Measurements from ENCODE around the gene CCDC18. TPM values are rescaled to one million over a fixed set of nuclear protein-coding genes. Genes with fewer than 3 reads are reported as not detected.

Gene CCDC18
- total and polyA plus RNA-seq, 2 donors from 2014 or later: 1.2 to 3.9 TPM

- H3K9ac ChIP-seq (ENCODE audit: low read length in 3 of 3): no peak overlapping the region
- H3K27me3 ChIP-seq (ENCODE audit: control insufficient read depth, insufficient read depth, low read length): no peaks in the 10 kb centered on the region
- DNase-seq (no peak), FAIRE-seq (no peak)
- H3K4me1 ChIP-seq (ENCODE audit: control insufficient read depth in 2 of 3, insufficient read depth in 2 of 3, low read depth in 1 of 3, low read length in 3 of 3): no peaks in the 10 kb centered on the region
- intact Hi-C loops (cut with DNase I): no loop called here
- H3K4me3 ChIP-seq (ENCODE audit: low read length in 3 of 3): no peak overlapping the region
- no peak overlapping the region for H3K27ac ChIP-seq (ENCODE audit: low read depth in 2 of 2, low read length in 2 of 2)
- TF ChIP-seq CTCF (IDR thresholded peaks at IDR 0.05; ENCODE audit: borderline replicate concordance, extremely low read depth, insufficient read depth): no peak
- H3K36me3 ChIP-seq (ENCODE audit: control insufficient read depth in 2 of 3, insufficient read depth in 3 of 3, low read length in 3 of 3): no peaks in the 10 kb centered on the region
- no peaks in the 10 kb centered on the region for H3K9me3 ChIP-seq (ENCODE audit: control insufficient read depth in 2 of 3, insufficient read depth in 1 of 3, low read length in 3 of 3)
These were observed 126.4 kb downstream of the CCDC18 start for GRCh38 chr1:93306920-93307319.

- H3K27ac ChIP-seq (ENCODE audit: low read depth in 2 of 2, low read length in 2 of 2): no peak overlapping the region
- no peaks in the 10 kb centered on the region for H3K9me3 ChIP-seq (ENCODE audit: control insufficient read depth in 2 of 3, insufficient read depth in 1 of 3, low read length in 3 of 3)
- no peak for FAIRE-seq
- H3K4me3 ChIP-seq (ENCODE audit: low read length in 3 of 3): no peak overlapping the region
- DNase-seq: no peak
- TF ChIP-seq CTCF (IDR thresholded peaks at IDR 0.05; ENCODE audit: borderline replicate concordance, extremely low read depth, insufficient read depth): no peak
- intact Hi-C loops (cut with DNase I): no loop called here
- H3K9ac ChIP-seq (ENCODE audit: low read length in 3 of 3): no peak overlapping the region
- no peaks in the 10 kb centered on the region for H3K27me3 ChIP-seq (ENCODE audit: control insufficient read depth, insufficient read depth, low read length)
- no peaks in the 10 kb centered on the region for H3K36me3 ChIP-seq (ENCODE audit: control insufficient read depth in 2 of 3, insufficient read depth in 3 of 3, low read length in 3 of 3)
- no peaks in the 10 kb centered on the region for H3K4me1 ChIP-seq (ENCODE audit: control insufficient read depth in 2 of 3, insufficient read depth in 2 of 3, low read depth in 1 of 3, low read length in 3 of 3)
These were observed 132.5 kb downstream of the CCDC18 start for GRCh38 chr1:93313026-93313425.

GRCh38 chr1:93317207-93317606 is 136.7 kb downstream of the CCDC18 start:
- FAIRE-seq (no peak), DNase-seq (no peak)
- TF ChIP-seq CTCF (IDR thresholded peaks at IDR 0.05; ENCODE audit: borderline replicate concordance, extremely low read depth, insufficient read depth): no peak
- Histone ChIP-seq H3K9ac (ENCODE audit: low read length in 3 of 3) (no peak overlapping the region), H3K9me3 (ENCODE audit: control insufficient read depth in 2 of 3, insufficient read depth in 1 of 3, low read length in 3 of 3) (no peaks in the 10 kb centered on the region), H3K27ac (ENCODE audit: low read depth in 2 of 2, low read length in 2 of 2) (no peak overlapping the region), H3K4me3 (ENCODE audit: low read length in 3 of 3) (no peak overlapping the region), H3K36me3 (ENCODE audit: control insufficient read depth in 2 of 3, insufficient read depth in 3 of 3, low read length in 3 of 3) (no peaks in the 10 kb centered on the region), H3K27me3 (ENCODE audit: control insufficient read depth, insufficient read depth, low read length) (no peaks in the 10 kb centered on the region), H3K4me1 (ENCODE audit: control insufficient read depth in 2 of 3, insufficient read depth in 2 of 3, low read depth in 1 of 3, low read length in 3 of 3) (no peaks in the 10 kb centered on the region)
- intact Hi-C loops (cut with DNase I): no loop called here

GRCh38 chr1:93317943-93318342 is 137.4 kb downstream of the CCDC18 start:
- no peak for TF ChIP-seq CTCF (IDR thresholded peaks at IDR 0.05; ENCODE audit: borderline replicate concordance, extremely low read depth, insufficient read depth)
- Histone ChIP-seq H3K36me3 (ENCODE audit: control insufficient read depth in 2 of 3, insufficient read depth in 3 of 3, low read length in 3 of 3) (no peaks in the 10 kb centered on the region), H3K27ac (ENCODE audit: low read depth in 2 of 2, low read length in 2 of 2) (no peak overlapping the region), H3K27me3 (ENCODE audit: control insufficient read depth, insufficient read depth, low read length) (no peaks in the 10 kb centered on the region), H3K4me1 (ENCODE audit: control insufficient read depth in 2 of 3, insufficient read depth in 2 of 3, low read depth in 1 of 3, low read length in 3 of 3) (no peaks in the 10 kb centered on the region), H3K9ac (ENCODE audit: low read length in 3 of 3) (no peak overlapping the region), H3K9me3 (ENCODE audit: control insufficient read depth in 2 of 3, insufficient read depth in 1 of 3, low read length in 3 of 3) (no peaks in the 10 kb centered on the region), H3K4me3 (ENCODE audit: low read length in 3 of 3) (no peak overlapping the region)
- intact Hi-C loops (cut with DNase I): no loop called here
- FAIRE-seq (no peak), DNase-seq (no peak)
